GM23338 (cell line): ENCODE measurements around the gene ZDHHC16. TPM values are rescaled to one million over a fixed set of nuclear protein-coding genes. Genes with fewer than 3 reads are reported as not detected.
"Not testable (repeated sequence)": the region's sequence is repeated elsewhere in the genome, so short reads cannot be mapped to it uniquely, and the experiment has no call there.

Experiments
- ATAC-seq: fragments of 200-7000 bp; cut with Tn5 transposase; 3 replicates; pipeline ENCODE4 v1.9.1; 2020
- DNase-seq: peaks from one replicate; pipeline ENCODE4 v3.0.0-alpha.2; 2015; ENCODE audit warnings: low spot score
- H2AFZ ChIP-seq: fragments of 200-600 bp; sonication (generic); 2 replicates; pipeline ENCODE4 v1.8.0; 2016; ENCODE audit warnings: antibody characterized with exemption, mild to moderate bottlenecking, moderate library complexity
- H3F3A ChIP-seq: fragments of 200-600 bp; sonication (generic); replicated peaks from 2 replicates; pipeline ENCODE4 v1.8.0; 2017; ENCODE audit warnings: antibody characterized with exemption, mixed run types, low read depth
- H3K27ac ChIP-seq: fragments of 200-600 bp; sonication (generic); 2 replicates; pipeline ENCODE4 v1.6.1; 2016; ENCODE audit warnings: low read depth
- H3K27me3 ChIP-seq: fragments of 200-600 bp; sonication (generic); 2 replicates; pipeline ENCODE4 v1.8.0; 2016; ENCODE audit warnings: mild to moderate bottlenecking, mixed run types, moderate library complexity; ENCODE audit not compliant: insufficient read depth
- H3K36me3 ChIP-seq: fragments of 200-600 bp; sonication (generic); 2 replicates; pipeline ENCODE4 v1.8.0; 2016; ENCODE audit warnings: mild to moderate bottlenecking; ENCODE audit not compliant: insufficient read depth
- H3K4me1 ChIP-seq: fragments of 200-600 bp; sonication (generic); 2 replicates; pipeline ENCODE4 v1.8.0; 2016; ENCODE audit warnings: mild to moderate bottlenecking, moderate library complexity; ENCODE audit not compliant: insufficient read depth
- H3K4me2 ChIP-seq: fragments of 200-600 bp; sonication (generic); 2 replicates; pipeline ENCODE4 v1.7.1; 2017; ENCODE audit warnings: mixed run types
- H3K4me3 ChIP-seq: fragments of 200-600 bp; sonication (generic); 2 replicates; pipeline ENCODE4 v1.6.1; 2016; ENCODE audit warnings: mixed run types
- H3K79me2 ChIP-seq: fragments of 200-600 bp; sonication (generic); replicated peaks from 2 replicates; pipeline ENCODE4 v1.8.0; 2017; ENCODE audit warnings: mild to moderate bottlenecking; ENCODE audit not compliant: insufficient read depth
- H3K9me2 ChIP-seq: fragments of 200-600 bp; sonication (generic); 2 replicates; pipeline ENCODE4 v1.8.0; 2017; ENCODE audit not compliant: insufficient read depth
- H4K20me1 ChIP-seq: fragments of 200-600 bp; sonication (generic); replicated peaks from 2 replicates; pipeline ENCODE4 v1.8.0; 2017; ENCODE audit warnings: mild to moderate bottlenecking; ENCODE audit not compliant: insufficient read depth
- H3K27ac Mint-ChIP-seq: 2 replicates; pipeline ENCODE4 v1.8.0; 2020; ENCODE audit warnings: inconsistent platforms, mild to moderate bottlenecking, moderate library complexity, mixed read lengths
- H3K27me3 Mint-ChIP-seq: 3 replicates; pipeline ENCODE4 v1.8.0; 2022; ENCODE audit warnings: low read depth, mild to moderate bottlenecking, moderate library complexity, mixed read lengths, inconsistent platforms; ENCODE audit not compliant: insufficient read depth, poor library complexity
- H3K36me3 Mint-ChIP-seq: 3 replicates; pipeline ENCODE4 v1.8.0; 2021; ENCODE audit warnings: low read depth, mild to moderate bottlenecking, inconsistent platforms, moderate library complexity, mixed read lengths
- H3K4me1 Mint-ChIP-seq: 3 replicates; pipeline ENCODE4 v1.8.0; 2020; ENCODE audit warnings: mild to moderate bottlenecking, inconsistent platforms, mixed read lengths
- H3K4me3 Mint-ChIP-seq: 3 replicates; pipeline ENCODE4 v1.8.0; 2021; ENCODE audit warnings: moderate library complexity, mild to moderate bottlenecking, inconsistent platforms, mixed read lengths
- H3K9me3 Mint-ChIP-seq: 3 replicates; pipeline ENCODE4 v1.8.0; 2020; ENCODE audit warnings: moderate library complexity, mild to moderate bottlenecking, inconsistent platforms, mixed read lengths
- CREB1 ChIP-seq: fragments of 250-450 bp; sonication (Bioruptor Pico); IDR thresholded peaks from 2 replicates; pipeline ENCODE4 v1.5.0; 2020; ENCODE audit warnings: low read depth, mild to moderate bottlenecking, moderate library complexity
- NANOG ChIP-seq: IDR thresholded peaks from 2 replicates; pipeline ENCODE4 v1.6.1; 2016; ENCODE audit warnings: antibody characterized with exemption, borderline replicate concordance
- POLR2AphosphoS5 ChIP-seq: IDR thresholded peaks from 2 replicates; pipeline ENCODE4 v1.6.1; 2016; ENCODE audit warnings: antibody characterized with exemption, low read depth
- STAT1 ChIP-seq: IDR thresholded peaks from one replicate; pipeline ENCODE4 v1.6.1; 2016; ENCODE audit warnings: antibody characterized with exemption; ENCODE audit not compliant: unreplicated experiment
- ZNF114 ChIP-seq: fragments of 250-450 bp; sonication (Bioruptor Pico); IDR thresholded peaks from 2 replicates; pipeline ENCODE4 v1.5.0; 2020; ENCODE audit warnings: mild to moderate bottlenecking, moderate library complexity
- ZNF331 ChIP-seq: fragments of 250-450 bp; sonication (Bioruptor Pico); IDR thresholded peaks from 2 replicates; pipeline ENCODE4 v1.5.0; 2020; ENCODE audit warnings: low read depth, mild to moderate bottlenecking, moderate library complexity
- polyA plus RNA-seq: library from polyadenylated mRNA; unstranded; fragments of >200 nt; fragmentation: Nextera tagmentation; extraction: Ambion mirVana; gene quantifications from 2 replicates; pipeline ENCODE4 v1.2.1, GENCODE V29; 2016
- total RNA-seq: library from RNA; depleted of rRNA; stranded (reverse); fragments of >200 nt; shearing (Covaris generic); gene quantifications from 2 replicates; pipeline ENCODE4 v1.2.3, GENCODE V29; 2014
- TF ChIP-seq, protein P1 (sequence below), 2 experiments: fragments of 200-600 bp in 1 of 2; sonication (generic) in 1 of 2; conservative IDR thresholded peaks; 2 replicates each; pipeline versions ENCODE4 v1.5.1 to v1.6.1; 2016 to 2017; ENCODE audit warnings: antibody characterized with exemption in 2 of 2, low read depth in 2 of 2, mild to moderate bottlenecking in 2 of 2, moderate library complexity in 1 of 2
- TF ChIP-seq, protein P2 (sequence below): IDR thresholded peaks from one replicate; pipeline ENCODE4 v1.6.1; 2018; ENCODE audit warnings: antibody characterized with exemption; ENCODE audit not compliant: unreplicated experiment

The ZDHHC16 gene
- total and polyA plus RNA-seq, 2 experiments from 2014 or later = 35.1 to 58.2 TPM

DNA sequence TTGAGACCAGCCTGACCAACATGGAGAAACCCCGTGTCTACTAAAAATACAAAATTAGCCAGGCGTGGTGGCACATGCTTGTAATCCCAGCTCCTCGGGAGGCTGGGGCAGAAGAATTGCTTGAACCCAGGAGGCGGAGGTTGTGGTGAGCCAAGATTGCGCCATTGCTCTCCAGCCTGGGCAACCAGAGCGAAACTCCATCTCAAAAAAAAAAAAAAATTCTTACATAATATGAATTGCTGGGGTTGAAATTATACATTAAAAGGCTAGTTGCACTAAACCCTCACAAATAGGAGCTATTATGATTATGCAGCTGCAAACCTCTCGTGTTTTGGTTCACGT is 22.2 kb upstream of the ZDHHC16 start:
- H3K4me3 ChIP-seq, H4K20me1 ChIP-seq, H3K27ac ChIP-seq, H2AFZ ChIP-seq, H3K4me3 Mint-ChIP-seq, H3K9me2 ChIP-seq, H3K27me3 ChIP-seq, H3K4me2 ChIP-seq, DNase-seq, ATAC-seq, H3K27ac Mint-ChIP-seq, H3K36me3 ChIP-seq, H3K9me3 Mint-ChIP-seq: not testable (repeated sequence)
- Histone ChIP-seq H3K79me2 (peaks cover 27% of the 10 kb centered on the region), H3F3A (peaks cover 28% of the 10 kb centered on the region), H3K4me1 (peaks cover 14% of the 10 kb centered on the region)
- Mint-ChIP-seq H3K27me3 (peaks cover 21% of the 10 kb centered on the region), H3K4me1 (peaks cover 13% of the 10 kb centered on the region), H3K36me3 (peaks cover 20% of the 10 kb centered on the region)

DNA sequence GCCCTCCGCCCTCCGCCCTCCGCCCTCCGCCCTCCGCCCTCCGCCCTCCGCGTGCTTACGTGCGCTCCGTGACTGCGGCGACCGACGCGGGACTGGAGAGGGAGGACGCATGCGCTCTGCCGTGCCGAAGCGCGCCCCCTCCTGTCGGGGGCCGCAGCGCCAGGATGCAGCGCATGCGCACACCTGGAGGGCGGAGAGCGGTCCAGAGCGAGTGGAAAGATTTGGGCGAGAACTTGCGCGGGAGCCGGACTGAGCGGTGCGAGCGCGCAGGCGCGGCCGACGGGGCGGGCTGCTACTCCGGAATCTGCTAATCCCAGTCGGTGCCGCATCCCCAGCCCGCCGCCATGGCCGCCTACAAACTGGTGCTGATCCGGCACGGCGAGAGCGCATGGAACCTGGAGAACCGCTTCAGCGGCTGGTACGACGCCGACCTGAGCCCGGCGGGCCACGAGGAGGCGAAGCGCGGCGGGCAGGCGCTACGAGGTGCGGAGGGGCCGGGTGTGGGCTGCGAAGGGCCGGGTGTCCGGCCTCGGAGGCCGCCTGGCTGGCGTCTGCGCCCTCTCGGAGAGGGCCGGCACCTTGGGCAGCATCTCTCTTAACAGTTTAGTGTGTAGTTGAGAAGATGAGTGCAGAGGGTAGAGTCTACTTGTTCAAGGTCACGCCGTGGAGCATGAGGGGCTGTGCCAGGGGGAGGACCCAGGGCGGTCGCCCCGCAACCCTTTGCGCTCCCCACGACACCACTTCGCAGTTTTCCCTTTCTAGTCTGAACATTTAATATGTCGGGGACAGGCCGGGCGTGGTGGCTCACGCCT is 19.8 kb upstream of the ZDHHC16 start, which contains the start of gene PGAM1:
Gene PGAM1, plus strand, starts transcription at position 228 of the 812 bp plus-strand sequence. Its CDS starts 117 bp downstream, at position 345.
- Mint-ChIP-seq H3K9me3 (no peaks in the 10 kb centered on the region; the same call in 2 of the 3 replicates), H3K27me3 (peaks cover 24% of the 10 kb centered on the region), H3K4me1 (peaks cover 12% of the 10 kb centered on the region), H3K4me3 (peak within 1 kb of the TSS; percentile 93), H3K36me3 (peaks cover 43% of the 10 kb centered on the region), H3K27ac (peak within 1 kb of the TSS; percentile 97)
- TF ChIP-seq NANOG (no peak), ZNF114 (CRISPR knock-in tag) (no peak), CREB1 (CRISPR knock-in tag) (peak; percentile 51; the same call in 1 of the 2 replicates), POLR2AphosphoS5 (peak; percentile 51; the same call in 1 of the 2 replicates)
- TF ChIP-seq, protein P1, sequence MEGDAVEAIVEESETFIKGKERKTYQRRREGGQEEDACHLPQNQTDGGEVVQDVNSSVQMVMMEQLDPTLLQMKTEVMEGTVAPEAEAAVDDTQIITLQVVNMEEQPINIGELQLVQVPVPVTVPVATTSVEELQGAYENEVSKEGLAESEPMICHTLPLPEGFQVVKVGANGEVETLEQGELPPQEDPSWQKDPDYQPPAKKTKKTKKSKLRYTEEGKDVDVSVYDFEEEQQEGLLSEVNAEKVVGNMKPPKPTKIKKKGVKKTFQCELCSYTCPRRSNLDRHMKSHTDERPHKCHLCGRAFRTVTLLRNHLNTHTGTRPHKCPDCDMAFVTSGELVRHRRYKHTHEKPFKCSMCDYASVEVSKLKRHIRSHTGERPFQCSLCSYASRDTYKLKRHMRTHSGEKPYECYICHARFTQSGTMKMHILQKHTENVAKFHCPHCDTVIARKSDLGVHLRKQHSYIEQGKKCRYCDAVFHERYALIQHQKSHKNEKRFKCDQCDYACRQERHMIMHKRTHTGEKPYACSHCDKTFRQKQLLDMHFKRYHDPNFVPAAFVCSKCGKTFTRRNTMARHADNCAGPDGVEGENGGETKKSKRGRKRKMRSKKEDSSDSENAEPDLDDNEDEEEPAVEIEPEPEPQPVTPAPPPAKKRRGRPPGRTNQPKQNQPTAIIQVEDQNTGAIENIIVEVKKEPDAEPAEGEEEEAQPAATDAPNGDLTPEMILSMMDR (conservative IDR thresholded peaks at IDR 0.05; ENCODE audit: low read depth in 2 of 2) = peak; percentile 34 to 91; a peak in 3 of 4 replicates
- peak; percentile 95 for DNase-seq
- Histone ChIP-seq H3F3A (peaks cover 37% of the 10 kb centered on the region), H3K27me3 (no peaks in the 10 kb centered on the region), H3K36me3 (peaks cover 26% of the 10 kb centered on the region), H3K4me1 (peaks cover 10% of the 10 kb centered on the region), H3K4me2 (peak within 1 kb of the TSS; percentile 94), H3K9me2 (no peaks in the 10 kb centered on the region), H4K20me1 (peaks cover 25% of the 10 kb centered on the region), H2AFZ (peak within 1 kb of the TSS; percentile 80; the same call in 1 of the 2 replicates), H3K4me3 (peak within 1 kb of the TSS; percentile 99), H3K79me2 (peaks cover 51% of the 10 kb centered on the region), H3K27ac (peak within 1 kb of the TSS; percentile 97)
- ATAC-seq = peak; percentile 76

DNA sequence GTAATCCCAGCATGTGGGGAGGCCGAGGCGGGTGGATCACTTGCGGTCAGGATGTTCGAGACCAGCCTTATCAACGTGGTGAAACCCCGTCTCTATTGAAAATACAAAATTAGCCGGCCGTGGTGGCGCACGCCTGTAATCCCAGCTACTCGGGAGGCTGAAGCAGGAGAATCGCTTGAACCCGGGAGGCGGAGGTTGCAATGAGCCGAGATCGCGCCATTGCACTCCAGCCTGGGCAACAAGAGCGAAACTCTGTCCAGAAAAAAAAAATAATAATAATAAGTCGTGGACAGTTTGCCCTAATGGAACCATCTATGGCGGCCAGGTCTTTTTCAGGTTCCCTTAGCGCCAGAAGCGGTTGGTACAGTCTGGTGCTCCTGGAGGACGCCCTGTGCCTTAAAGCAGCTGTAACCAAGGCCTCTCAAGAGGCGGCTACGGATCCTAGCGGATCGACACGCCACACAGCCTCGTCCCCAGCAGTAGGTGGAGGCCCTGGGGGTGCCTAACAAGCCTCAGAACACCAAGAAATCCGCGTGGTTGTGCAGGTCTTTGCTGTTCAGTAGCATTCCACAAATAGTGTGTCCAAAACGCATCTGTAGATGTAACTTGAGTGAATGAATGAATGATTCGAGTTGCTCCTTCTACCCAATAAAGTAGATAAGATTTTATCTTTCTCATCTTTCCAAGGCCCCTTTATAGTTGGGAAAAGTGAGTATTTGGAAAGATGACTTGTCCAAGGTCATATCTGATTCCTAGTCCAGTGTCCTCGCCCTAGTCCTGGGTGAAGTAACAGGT is 19.0 kb upstream of the ZDHHC16 start:
- H3K9me2 ChIP-seq = no peaks in the 10 kb centered on the region
- Mint-ChIP-seq H3K4me3 (peak overlapping the region; percentile 93), H3K36me3 (peaks cover 51% of the 10 kb centered on the region), H3K4me1 (peaks cover 12% of the 10 kb centered on the region), H3K27ac (peak overlapping the region; percentile 97), H3K27me3 (peaks cover 25% of the 10 kb centered on the region), H3K9me3 (no peaks in the 10 kb centered on the region; the same call in 2 of the 3 replicates)
- H3K4me3 ChIP-seq = peak overlapping the region; percentile 99
- peak; percentile 37 for DNase-seq
- H3K36me3 ChIP-seq = peaks cover 34% of the 10 kb centered on the region
- H3K4me1 ChIP-seq = peaks cover 10% of the 10 kb centered on the region
- no peaks in the 10 kb centered on the region for H3K27me3 ChIP-seq
- peak overlapping the region; percentile 94 for H3K4me2 ChIP-seq
- peaks cover 32% of the 10 kb centered on the region for H4K20me1 ChIP-seq
- peaks cover 45% of the 10 kb centered on the region for H3F3A ChIP-seq
- H2AFZ ChIP-seq = no peak overlapping the region
- peak overlapping the region; percentile 97 for H3K27ac ChIP-seq
- ATAC-seq = peak; percentile 28
- H3K79me2 ChIP-seq = peaks cover 52% of the 10 kb centered on the region
- TF ChIP-seq STAT1 = no peak
- no peak for TF ChIP-seq ZNF331 (CRISPR knock-in tag)
- no peak for TF ChIP-seq NANOG
- TF ChIP-seq, protein P2, sequence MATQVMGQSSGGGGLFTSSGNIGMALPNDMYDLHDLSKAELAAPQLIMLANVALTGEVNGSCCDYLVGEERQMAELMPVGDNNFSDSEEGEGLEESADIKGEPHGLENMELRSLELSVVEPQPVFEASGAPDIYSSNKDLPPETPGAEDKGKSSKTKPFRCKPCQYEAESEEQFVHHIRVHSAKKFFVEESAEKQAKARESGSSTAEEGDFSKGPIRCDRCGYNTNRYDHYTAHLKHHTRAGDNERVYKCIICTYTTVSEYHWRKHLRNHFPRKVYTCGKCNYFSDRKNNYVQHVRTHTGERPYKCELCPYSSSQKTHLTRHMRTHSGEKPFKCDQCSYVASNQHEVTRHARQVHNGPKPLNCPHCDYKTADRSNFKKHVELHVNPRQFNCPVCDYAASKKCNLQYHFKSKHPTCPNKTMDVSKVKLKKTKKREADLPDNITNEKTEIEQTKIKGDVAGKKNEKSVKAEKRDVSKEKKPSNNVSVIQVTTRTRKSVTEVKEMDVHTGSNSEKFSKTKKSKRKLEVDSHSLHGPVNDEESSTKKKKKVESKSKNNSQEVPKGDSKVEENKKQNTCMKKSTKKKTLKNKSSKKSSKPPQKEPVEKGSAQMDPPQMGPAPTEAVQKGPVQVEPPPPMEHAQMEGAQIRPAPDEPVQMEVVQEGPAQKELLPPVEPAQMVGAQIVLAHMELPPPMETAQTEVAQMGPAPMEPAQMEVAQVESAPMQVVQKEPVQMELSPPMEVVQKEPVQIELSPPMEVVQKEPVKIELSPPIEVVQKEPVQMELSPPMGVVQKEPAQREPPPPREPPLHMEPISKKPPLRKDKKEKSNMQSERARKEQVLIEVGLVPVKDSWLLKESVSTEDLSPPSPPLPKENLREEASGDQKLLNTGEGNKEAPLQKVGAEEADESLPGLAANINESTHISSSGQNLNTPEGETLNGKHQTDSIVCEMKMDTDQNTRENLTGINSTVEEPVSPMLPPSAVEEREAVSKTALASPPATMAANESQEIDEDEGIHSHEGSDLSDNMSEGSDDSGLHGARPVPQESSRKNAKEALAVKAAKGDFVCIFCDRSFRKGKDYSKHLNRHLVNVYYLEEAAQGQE = no peak
